SHP77 (cell line): ENCODE measurements around the gene DDTL.
"Not testable (repeated sequence)": the region's sequence is repeated elsewhere in the genome, so short reads cannot be mapped to it uniquely, and the experiment has no call there.

ENCODE experiments used
- DNase-seq, 2 experiments: peaks; one replicate each; lab custom pipeline; 2025; lab: John Stamatoyannopoulos, UW

Gene DDTL

DNA sequence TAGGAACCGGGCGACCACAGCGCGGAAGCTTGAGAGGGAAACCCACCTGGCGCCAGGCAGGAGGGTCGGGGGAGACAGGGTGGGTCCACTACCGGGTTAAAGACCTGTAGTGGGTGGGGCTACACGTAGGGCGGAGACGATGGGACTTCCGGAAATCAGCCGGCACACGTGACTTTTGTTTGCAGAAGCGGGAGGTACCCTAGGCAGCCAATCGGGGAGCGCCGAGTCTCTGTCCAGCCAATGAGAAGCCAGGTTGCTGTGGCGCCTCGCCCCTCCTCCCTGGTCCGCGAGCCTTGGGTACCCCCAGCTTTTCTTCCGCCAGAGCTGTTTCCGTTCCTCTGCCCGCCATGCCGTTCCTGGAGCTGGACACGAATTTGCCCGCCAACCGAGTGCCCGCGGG is at the start of gene DDTL:
TSS of gene DDTL (plus strand) at position 321 of the 400 bp plus-strand sequence. CDS start at position 348, 27 bp downstream.
- not testable (repeated sequence) for DNase-seq

DNA sequence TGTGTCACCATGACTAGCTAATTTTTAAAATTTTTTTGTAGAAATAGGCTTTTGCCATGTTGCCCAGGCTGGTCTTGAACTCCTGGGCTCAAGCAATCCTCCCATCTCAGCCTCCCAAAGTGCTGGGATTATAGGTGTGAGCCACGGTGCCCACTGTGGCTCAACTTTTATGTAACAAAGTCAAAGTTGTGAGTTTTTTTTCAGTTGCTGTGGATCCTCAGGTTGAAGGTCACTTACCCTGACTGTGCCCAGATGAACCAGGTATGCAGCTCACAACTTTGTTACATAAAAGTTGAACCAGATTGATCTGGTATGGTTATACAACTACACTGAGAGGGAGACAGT is 46.4 kb upstream of the DDTL start:
- not testable (repeated sequence) for DNase-seq

DNA sequence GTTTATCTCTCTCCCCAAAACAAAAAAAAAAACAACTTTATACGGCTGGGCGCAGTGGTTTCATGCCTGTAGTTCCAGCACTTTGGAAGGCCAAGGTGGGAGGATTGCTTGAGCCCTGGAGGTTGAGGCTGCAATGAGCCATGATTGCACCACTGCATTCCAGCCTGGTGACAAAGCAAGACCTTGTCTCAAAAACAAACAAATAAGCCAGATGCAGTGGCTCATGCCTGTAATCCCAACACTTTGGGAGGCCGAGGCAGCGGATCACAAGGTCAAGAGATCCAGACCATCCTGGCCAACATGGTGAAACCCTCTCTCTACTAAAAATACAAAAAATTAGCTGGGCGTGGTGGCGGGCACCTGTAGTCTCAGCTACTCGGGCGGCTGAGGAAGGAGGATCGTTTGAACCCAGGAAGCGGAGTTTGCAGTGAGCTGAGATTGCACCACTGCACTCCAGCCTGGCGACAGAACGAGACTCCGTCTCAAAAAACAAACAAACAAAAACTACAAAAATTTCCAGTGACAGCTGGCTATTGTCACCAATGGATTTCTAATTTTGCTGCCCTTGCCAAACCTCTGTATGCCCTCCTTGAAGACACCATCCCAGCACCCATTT is 45.0 kb upstream of the DDTL start:
- DNase-seq, result not testable (repeated sequence)

DNA sequence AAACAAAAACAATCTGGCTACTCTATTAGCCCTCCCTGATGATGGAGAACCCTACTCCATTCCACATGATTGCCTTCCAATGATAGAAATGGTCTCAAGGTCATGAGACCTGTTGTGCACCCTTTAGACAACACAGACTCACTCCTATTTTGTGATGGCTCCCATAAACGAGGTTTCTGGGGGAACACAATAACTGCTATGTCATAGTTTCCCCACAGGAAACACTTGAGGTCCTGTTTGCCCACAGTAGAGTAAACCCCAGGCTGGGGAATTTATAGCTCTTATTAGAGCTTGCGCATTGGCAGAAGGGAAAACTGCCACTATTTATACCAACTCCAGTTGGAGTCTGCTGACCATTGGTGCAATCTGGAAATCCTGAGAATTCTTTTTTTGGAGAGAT is 43.8 kb upstream of the DDTL start:
- no peak for DNase-seq

DNA sequence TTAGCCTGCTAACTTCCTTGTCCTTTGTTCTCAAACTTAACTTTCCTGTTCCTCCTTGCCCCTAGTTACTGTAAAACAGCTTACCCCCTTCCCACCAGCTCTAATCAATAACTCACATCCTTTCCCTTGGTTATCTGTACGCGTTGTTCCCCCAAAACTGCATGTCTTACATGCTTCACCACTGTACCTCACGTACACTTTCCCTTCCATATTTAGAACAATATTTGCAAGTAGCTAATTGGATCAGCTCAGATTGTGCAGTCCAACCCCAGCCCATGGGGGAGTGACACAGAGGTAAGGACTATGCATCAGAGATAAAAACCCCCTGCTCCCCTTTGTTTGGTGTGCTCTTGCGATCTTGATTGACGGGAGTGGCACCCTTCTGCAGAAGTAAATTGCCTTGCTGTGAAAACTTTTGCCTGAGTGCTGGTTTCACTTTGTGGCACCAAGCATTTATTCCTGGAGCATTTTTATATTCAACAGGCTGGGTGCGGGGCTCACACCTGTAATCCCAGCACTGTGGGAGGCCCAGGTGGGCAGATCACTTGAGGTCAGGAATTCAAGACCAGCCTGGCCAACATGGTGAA is 41.6 kb upstream of the DDTL start:
- no peak for DNase-seq

DNA sequence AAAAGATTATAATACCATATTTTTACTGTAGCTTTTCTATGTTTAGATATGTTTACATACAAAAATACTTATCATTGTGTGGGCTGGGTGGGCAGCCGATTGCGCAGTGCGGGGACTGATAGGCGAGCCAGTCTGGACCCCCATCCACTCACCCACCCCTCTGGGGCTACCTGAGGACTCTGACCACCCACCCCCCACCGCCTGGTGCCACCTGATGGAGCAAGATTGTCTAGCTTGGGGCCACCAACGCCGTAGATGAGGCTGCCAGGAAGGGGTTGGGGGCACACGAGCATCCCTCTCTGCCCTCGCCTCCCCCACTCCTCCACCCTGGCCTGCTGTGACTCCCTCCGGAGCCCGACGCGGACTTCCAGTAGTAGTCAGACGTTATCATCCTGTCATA is 40.1 kb upstream of the DDTL start:
- no peak for DNase-seq

DNA sequence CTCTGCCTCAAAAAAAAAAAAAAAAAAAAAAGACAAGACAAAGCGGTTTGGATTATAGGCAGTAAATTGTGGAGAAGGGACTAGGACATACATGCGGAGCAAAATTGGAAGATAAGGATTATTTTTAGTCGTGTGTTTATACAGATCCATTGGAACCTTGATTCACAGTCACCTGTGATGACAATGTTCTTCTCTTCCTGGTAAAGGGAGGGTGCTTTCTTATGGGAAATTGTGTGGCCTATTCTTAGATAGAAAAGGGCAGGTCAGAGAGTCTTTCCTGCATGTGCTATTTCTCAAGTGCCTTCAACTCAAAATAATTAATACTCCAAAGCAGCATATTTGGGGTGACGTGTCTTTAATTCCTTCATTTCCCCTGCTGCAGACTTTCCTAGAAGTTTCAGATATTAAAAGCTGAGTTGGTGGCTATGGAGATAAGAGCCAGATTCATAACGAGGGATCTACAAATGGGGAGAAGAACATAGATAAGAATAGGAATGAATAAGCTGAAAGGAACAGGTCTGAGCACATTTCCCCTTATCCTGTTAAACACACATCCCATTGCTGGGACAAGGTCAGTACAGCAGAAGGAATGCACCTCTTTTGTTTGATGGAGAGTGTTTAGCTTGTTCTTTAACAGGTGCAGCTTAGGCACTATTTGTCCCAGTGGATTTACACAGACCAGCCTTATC is 28.2 kb upstream of the DDTL start:
- DNase-seq, result no peak

DNA sequence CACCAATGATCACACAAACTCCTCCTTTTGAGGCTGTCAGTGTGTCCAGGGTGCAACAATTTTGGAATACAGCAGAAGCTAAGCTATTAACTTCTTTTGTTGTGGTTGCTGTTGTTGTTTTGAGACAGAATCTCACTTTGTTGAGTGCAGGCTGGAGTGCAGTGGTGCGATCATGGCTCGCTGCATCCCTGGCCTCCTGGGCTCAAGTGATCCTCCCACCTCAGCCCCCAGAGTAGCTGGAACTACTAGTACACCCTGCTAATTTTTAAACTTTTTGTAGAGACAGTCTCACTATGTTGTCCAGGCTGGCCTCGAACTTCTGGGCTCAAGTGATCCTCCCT is 27.7 kb upstream of the DDTL start:
- no peak for DNase-seq

DNA sequence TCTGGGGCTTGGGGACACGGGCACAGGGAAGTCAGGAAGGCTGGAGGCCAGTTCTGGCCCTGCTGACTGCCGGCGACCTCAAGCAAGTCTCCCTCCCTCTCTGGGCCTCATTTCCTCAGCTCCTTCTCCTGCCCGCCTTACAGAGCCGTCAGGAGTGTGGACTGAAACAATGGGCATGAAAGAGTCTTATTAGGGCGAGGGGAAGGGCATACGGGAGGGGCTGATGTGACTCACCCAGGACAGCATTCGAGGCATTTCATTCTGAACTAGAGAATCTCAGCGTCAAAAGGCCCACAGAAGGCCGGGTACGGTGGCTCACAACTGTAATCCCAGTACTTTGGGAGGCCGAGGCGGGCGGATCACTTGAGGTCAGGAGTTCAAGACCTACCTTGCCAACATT is 26.5 kb upstream of the DDTL start:
- not testable (repeated sequence) for DNase-seq

DNA sequence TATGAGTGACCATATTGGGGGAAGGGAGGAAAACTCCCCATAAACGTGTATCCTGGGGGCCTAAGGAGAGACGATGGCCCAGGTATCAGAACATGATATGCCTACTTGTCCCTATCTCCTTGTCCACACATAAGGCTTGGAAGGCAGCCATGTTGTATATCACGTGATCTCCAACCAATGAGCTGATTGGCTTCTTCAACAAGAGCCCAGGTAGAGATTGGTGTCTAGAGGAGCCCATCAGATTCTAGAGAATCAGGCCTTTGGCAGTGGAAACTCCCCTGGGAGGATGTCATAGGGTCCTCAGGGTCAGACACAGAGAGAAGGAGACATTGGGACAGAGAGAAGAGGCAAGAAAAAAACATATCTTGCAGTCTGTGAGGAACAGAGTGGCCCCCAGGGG is 19.3 kb upstream of the DDTL start:
- not testable (repeated sequence) for DNase-seq

DNA sequence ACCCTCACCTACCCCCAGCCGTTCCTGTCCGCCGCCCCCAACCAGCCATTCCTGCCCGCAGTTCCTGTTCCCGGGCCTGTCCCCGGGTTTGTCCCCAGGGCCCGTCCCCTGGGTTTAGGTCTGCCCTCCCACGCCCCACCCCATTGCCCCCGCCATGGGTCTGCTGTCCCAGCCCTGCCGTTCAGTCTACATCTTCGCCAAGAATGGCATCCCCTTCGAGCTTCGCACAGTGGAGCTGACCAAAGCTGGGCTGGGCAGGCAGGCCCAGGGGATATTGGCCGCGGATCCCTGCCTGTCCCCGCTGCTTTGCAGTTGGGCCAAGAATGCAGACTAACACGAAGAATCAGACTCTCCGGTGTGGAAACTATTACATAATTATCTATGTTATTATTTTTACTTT is 16.9 kb upstream of the DDTL start:
- not testable (repeated sequence) for DNase-seq

DNA sequence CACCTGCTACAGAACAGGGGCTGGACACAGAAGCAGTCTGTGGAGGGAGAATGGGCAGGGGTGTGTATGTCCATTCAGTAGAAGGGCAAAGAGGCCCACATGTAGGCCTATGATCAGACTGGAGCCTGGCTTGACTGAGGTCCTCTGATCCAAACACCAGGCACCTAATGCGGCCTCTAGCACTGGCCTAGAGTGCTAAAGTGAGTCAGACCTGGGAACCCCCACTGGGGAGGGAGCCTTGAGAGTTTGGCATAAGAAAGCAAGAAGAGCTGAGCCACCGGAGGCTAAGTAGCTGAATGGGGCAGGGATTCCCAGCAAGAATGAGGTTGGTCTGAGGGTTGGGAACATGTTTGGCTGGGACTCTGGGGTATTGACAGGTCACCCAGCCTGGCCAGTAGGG is 15.3 kb upstream of the DDTL start:
- not testable (repeated sequence) for DNase-seq

DNA sequence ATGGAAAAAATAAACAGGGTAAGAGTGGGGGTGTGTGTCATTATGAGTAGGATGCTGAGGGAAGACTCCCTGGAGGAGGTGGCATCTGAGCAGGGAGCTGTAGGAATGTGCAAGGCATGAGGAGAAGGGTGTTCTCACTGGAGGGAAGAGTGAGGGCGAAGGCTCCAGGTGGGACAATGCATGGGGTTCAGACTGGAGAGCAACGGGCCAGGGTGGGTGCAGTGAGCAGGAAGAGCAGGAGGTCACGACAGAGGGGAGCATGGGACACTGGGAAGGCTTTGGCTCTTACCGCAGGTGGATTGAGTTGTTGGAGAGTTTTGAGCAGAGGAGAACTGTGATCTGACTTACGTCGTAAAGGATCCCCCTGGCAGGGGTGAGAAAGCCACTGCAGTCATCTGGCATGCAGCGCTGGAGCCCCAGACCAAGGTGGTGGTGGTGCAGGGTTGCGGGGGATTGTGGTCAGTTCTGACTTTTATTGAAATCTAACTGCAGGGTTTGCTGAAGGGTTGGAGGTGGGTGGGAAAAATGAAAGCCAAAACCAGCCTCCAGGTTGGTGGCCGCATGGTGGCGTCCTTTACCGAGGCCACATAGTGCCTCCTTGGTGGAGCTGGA is 13.8 kb upstream of the DDTL start:
- DNase-seq, result not testable (repeated sequence)

DNA sequence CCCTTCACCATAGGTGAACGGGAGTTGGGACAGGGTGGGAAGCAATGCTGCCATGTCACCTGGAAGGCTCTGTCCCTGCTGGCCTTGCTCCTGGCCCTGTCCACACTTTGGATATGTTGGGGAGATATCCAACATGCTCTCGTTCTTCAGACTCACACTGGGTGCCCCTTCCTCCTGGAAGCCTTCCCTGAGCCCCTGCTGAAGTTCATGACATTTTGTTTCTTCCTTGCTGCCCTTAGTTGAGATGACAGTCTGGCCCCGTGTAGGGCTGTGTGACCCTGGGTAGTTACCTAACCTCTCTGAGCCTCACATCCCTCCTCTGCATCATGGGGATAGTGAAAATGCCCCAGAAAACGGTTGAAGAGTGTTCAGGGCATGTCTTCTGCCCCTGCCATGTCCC is 13.2 kb upstream of the DDTL start:
- DNase-seq, result not testable (repeated sequence)

DNA sequence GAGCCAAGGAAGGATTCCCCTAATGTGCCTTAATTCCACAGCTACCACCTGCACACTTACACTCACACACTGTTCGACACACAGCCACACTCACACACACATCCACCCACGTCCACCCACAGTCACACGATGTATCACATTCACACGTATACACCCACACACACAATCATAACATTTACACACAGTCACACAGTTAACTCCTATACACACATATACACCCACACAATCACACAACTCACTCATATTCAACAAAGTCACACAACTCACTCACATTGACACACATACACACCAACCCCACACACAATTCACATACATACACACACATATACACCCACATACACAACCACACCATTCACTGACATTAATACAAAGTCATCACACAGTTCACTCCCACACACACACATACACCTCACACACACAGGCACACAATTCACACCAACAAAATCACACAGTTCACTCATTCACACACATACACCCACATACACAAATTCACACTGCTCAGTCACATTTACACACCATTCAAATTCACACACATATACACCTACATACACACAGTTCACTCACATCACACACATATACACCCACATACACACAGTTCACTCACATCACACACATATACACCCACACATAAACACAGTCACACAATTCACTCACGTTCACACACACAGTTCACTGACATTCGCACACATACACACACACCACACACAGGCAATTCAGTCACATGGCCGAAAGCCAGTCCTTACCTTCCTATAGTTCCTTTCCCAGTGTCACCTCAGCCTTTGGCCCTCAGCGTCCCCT is 12.3 kb upstream of the DDTL start:
- not testable (repeated sequence) for DNase-seq

DNA sequence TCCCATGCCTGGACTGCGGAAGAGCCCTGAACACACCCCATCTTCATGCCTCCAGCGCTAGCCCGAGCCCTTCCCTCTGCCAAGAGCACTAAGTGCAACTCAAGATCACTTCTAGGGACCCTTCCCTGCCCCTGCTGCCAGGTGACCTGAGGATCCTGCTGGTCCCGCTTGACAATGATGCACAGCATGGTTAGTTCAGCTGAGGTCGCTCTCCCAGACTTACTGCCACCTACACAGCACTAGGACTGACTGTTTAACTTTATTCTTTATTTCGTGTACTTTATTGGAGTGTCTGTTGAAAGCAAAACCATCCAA is 11.7 kb upstream of the DDTL start:
- not testable (repeated sequence) for DNase-seq

DNA sequence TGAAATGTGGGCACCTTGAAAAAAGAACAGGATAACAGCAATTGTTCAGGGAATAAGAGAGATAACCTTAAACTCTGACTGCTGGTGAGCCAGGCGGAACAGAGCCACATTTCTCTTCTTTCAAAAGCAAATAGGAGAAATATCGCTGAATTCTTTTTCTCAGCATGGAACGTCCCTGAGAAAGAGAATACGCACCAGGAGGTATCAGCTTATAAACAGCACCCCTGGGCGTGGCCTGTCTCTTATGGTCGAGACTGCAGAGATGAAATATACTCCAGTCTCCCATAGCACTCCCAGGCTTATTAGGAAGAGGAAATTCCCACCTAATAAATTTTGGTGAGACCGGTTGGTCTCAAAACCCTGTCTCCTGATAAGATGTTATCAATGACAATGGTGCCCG is 10.8 kb upstream of the DDTL start:
- DNase-seq, result not testable (repeated sequence)

DNA sequence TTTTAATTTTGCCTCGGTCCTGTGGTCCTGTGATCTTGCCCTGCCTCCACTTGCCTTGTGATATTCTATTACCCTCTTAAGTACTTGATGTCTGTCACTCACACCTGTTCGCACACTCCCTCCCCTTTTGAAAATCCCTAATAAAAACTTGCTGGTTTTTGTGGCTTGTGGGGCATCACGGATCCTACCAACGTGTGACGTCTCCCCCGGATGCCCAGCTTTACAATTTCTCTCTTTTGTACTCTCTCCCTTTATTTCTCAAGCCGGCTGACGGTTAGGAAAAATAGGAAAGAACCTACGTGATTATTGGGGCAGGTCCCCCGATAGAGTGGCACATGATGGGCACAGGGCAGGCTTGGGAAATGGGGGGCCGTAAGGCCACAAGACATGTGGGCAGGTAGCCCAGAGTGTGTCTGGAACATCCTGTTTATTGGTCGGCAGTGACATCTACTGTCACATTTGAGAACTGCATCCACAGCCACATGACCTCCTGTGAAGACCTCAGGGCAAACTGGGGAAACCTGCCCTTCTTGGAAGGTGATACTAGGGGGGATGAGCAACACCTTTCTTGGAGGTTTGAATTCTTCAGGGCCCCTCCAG is 10.3 kb upstream of the DDTL start:
- peak; percentile 35 to 77 for DNase-seq

DNA sequence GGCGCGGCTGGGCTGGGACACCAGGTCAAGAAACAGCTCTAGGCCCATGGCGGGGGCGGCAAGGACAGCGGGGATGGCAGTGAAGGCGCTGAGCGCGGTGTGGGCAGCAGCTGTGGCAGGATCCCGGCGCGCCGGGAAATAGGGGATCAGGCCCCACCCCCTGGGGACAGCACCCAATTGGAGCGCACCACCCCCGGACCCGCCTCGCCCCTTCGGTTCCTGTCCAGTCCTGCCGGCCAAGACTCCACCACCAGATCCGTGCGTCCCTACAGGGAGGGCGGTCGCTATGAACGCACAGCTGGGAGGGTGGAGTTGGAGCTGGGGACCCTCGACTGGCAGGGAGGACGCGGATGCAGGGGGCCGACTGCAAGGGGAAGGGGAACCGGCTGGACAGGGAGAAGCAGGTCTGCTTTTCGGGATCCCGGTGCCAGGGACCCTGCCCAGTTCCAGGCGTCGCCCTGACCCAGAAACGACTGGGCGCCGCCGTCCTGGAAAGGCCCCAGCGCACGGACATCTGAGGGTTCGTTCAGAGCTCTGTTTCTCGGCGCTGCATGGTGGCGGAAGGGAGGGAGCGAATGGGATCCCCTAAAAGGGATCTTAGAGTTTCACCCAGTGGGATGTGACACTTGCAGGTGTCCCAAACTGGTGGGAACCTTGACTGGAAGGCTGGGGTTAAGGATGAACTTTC is 5.5 kb upstream of the DDTL start, which contains the start of gene GSTT2B:
TSS of gene GSTT2B (minus strand) at position 112 of the 688 bp plus-strand sequence. CDS start at position 48, 64 bp downstream.
- DNase-seq, result not testable (repeated sequence)

DNA sequence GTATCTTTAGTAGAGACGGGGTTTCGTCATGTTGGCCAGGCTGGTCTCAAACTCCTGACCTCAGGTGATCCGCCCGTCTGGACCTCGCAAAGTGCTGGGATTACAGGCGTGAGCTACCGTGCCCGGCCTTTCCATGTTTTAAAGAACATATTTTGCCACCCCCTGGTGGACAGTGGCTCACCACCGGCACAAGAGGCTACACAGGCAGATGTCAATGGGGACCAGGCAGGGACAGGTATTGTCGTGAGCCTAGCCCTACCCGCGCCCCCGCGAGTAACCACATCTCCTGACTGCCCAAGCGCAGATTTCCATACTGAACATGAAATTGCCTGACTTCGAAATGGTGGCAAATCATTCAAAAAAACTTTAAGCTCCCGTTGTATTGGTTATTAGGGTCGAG is 594 bp upstream of the DDTL start:
- DNase-seq, result not testable (repeated sequence)

DNA sequence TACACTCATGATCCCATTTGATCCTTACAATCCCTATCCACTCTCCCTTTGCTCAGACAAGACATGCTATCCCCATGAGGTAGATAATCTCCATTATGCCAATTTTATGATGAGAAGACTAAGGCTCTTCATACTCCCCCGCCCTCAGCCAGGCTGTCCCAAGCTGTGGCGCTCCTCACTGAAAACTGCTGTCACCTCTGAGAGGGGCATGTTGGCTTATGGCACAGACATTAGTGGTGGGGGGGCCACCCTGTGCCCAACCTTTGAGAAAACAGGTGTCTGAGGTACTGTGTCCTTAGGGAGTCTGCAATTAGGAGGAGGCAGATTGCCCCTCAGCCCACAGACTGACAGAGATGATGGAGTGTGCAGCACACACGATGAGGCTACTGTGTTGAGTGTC is 2.4 kb downstream of the DDTL start:
- no peak for DNase-seq
